Loucy (cell line): ENCODE results near the gene BCAN.

Experiments used
- CTCF ChIP-seq: fragments of 200-600 bp; sonication (generic); conservative IDR thresholded peaks from 2 replicates; pipeline ENCODE4 v1.5.1; 2014; ENCODE audit warnings: mild to moderate bottlenecking, antibody characterized with exemption, low read length
- EZH2phosphoT487 ChIP-seq: fragments of 200-600 bp; IDR thresholded peaks from 2 replicates; pipeline ENCODE4 v1.6.1; 2018; ENCODE audit warnings: antibody characterized with exemption, mild to moderate bottlenecking, moderate library complexity, borderline replicate concordance

- TF ChIP-seq CTCF (no peak), EZH2phosphoT487 (no peak)
Observed at GRCh38 chr1:156638189-156638985, 3.5 kb upstream of the BCAN start.
